ENCODE measurements around the gene CITED4. TPM values are rescaled to one million over a fixed set of nuclear protein-coding genes. Genes with fewer than 3 reads are reported as not detected.

CITED4 gene
- total RNA-seq, 1 donor: 4.6 TPM

DNA sequence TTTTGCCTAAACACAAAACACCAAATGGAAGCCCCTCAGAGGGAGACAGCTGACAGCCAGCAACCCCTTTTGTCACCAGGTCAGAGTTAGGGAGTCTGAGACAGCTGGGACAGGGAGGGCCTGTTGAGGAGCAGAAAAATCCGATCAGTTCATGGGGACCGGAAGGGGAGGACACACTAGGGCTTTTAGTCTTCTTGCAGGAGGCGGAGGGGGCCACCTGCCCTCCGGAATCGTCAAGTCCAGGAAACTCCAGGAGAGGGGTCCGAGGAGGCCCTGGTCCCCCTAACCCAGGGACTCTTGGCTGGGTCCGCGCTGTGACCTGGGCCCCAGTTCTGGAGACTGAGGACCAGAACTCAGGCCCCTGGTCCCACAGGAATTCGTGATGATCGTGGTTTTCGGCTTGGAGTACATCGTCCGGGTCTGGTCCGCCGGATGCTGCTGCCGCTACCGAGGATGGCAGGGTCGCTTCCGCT is 44.3 kb downstream of the CITED4 start:
- DNase-seq (ENCODE audit: low read depth in 2 of 3, low spot score in 2 of 3): no peak

- no peak for DNase-seq (ENCODE audit: low read depth in 2 of 3, low spot score in 2 of 3)
These were observed 46.7 kb downstream of the CITED4 start for GRCh38 chr1:40815420-40815819.

Other genes with a start within 250 kb of the CITED4 start
- gene RIMS3, start 196.7 kb downstream of the CITED4 start, total RNA-seq: 1.9 TPM
- gene NFYC, start 170.7 kb downstream of the CITED4 start, total RNA-seq: 79.4 TPM
- gene KCNQ4, start 78.6 kb downstream of the CITED4 start, total RNA-seq: 0.54 TPM
- 13.5 TPM for gene CTPS1, start 117.3 kb upstream of the CITED4 start, total RNA-seq
- 1.6 TPM for gene SLFNL1, start 159.4 kb upstream of the CITED4 start, total RNA-seq